NCI-H524 (cell line): ENCODE measurements around the gene ASTL.
A peak's percentile ranks its signal among the peaks of the same experiment; 100 is the strongest.

Experiments used
- DNase-seq, 2 experiments: peaks; one replicate each; lab custom pipeline; 2025; lab: John Stamatoyannopoulos, UW

Gene ASTL

GRCh38 chr2:96159084-96159830 is 21.0 kb upstream of the ASTL start:
- DNase-seq: no peak

GRCh38 chr2:96158554-96158940 is 20.2 kb upstream of the ASTL start:
- DNase-seq: no peak

GRCh38 chr2:96157649-96158553 is 19.6 kb upstream of the ASTL start:
- no peak for DNase-seq

- DNase-seq: no peak
These were observed 18.8 kb upstream of the ASTL start for GRCh38 chr2:96156926-96157648.

- no peak for DNase-seq
These were observed 17.9 kb upstream of the ASTL start for GRCh38 chr2:96156011-96156820.

- no peak for DNase-seq
These were observed 16.4 kb upstream of the ASTL start for GRCh38 chr2:96154506-96155380.

GRCh38 chr2:96153991-96154431 is 15.7 kb upstream of the ASTL start:
- no peak for DNase-seq

GRCh38 chr2:96153291-96153713 is 15.0 kb upstream of the ASTL start:
- DNase-seq: no peak

GRCh38 chr2:96152304-96153161 is 14.2 kb upstream of the ASTL start:
- DNase-seq: peak; percentile 71 to 86

GRCh38 chr2:96151595-96152303 is 13.4 kb upstream of the ASTL start:
- peak; percentile 36 to 40 for DNase-seq

GRCh38 chr2:96150791-96151594 is 12.7 kb upstream of the ASTL start:
- no peak for DNase-seq

- DNase-seq: no peak
These were observed 11.8 kb upstream of the ASTL start for GRCh38 chr2:96150007-96150640.

GRCh38 chr2:96148410-96149217 is 10.3 kb upstream of the ASTL start:
- peak; percentile 15 to 36 for DNase-seq

GRCh38 chr2:96147593-96148201 is 9.4 kb upstream of the ASTL start:
- peak; percentile 32 to 69 for DNase-seq

GRCh38 chr2:96146881-96147592 is 8.7 kb upstream of the ASTL start:
- DNase-seq: no peak
